GM12873 (cell line): ENCODE results near the gene SHKBP1.

Source experiments
- TF ChIP-seq, protein P1 (sequence below): IDR thresholded peaks from 2 replicates; pipeline ENCODE4 v1.5.1; 2012; ENCODE audit warnings: low read depth, mild to moderate bottlenecking, moderate library complexity, low read length, control low read depth; ENCODE audit not compliant: insufficient read depth; ENCODE audit errors: missing control alignments

Gene SHKBP1

DNA sequence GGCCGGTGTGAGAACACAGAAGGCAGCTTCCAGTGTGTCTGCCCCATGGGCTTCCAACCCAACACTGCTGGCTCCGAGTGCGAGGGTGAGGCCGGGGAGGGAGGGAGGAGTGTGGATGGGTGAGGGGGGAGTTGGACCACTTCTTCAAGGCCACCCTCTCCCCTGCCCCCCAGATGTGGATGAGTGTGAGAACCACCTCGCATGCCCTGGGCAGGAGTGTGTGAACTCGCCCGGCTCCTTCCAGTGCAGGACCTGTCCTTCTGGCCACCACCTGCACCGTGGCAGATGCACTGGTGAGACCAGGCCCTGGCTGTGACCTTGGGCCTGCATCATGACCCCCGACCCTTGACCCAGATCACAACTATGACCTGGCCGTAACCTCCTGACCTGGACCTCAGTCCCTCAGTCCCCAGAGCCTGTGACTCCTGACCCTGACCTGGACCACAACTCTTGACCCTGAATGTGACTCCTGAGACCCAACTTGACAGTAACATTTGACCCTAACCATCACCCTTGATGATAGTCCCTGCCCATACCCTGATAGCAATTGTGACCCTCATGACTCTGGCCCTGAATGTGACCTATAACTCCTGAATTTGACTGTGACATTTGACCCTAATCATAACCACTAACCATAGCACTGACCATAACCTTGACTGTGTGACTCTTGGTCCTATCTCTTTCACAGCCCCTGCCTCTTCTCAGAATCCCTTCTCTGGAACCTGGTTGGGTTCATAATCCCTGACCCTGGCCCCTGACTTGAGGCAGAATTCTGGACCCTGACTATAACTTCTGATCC is 35.4 kb downstream of the SHKBP1 start:
- TF ChIP-seq, protein P1, sequence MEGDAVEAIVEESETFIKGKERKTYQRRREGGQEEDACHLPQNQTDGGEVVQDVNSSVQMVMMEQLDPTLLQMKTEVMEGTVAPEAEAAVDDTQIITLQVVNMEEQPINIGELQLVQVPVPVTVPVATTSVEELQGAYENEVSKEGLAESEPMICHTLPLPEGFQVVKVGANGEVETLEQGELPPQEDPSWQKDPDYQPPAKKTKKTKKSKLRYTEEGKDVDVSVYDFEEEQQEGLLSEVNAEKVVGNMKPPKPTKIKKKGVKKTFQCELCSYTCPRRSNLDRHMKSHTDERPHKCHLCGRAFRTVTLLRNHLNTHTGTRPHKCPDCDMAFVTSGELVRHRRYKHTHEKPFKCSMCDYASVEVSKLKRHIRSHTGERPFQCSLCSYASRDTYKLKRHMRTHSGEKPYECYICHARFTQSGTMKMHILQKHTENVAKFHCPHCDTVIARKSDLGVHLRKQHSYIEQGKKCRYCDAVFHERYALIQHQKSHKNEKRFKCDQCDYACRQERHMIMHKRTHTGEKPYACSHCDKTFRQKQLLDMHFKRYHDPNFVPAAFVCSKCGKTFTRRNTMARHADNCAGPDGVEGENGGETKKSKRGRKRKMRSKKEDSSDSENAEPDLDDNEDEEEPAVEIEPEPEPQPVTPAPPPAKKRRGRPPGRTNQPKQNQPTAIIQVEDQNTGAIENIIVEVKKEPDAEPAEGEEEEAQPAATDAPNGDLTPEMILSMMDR = no peak

DNA sequence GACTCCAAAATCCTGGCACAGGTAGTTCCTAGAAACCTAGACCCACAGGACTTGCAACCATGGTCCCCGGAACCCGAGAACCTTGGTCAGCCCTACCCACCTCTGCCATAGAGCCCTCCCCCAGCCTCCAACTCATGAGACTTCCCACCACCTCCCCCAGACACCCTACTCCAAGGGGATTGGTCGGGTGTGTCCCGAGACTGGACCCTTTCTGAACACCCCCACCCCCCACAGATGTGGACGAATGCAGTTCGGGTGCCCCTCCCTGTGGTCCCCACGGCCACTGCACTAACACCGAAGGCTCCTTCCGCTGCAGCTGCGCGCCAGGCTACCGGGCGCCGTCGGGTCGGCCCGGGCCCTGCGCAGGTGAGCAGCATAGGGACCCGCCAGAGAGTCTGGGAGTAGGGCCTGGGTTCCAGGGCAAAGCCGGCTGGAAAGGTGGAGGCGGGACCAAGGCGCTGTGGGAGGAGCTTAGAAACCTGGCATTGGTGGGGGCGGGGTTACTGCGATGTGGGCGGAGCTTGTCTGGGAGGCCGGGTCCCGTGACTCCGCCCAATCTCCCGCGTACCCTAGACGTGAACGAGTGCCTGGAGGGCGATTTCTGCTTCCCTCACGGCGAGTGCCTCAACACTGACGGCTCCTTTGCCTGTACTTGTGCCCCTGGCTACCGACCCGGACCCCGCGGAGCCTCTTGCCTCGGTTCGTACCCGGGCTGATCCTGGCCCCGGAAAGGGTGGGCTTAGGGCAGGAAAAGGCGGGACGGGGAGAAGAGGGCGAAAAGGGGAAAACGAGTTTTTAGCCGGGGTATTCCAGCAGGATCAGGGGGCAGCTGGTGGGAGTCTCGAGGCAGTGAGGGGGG is 36.4 kb downstream of the SHKBP1 start:
- TF ChIP-seq, protein P1 = no peak

DNA sequence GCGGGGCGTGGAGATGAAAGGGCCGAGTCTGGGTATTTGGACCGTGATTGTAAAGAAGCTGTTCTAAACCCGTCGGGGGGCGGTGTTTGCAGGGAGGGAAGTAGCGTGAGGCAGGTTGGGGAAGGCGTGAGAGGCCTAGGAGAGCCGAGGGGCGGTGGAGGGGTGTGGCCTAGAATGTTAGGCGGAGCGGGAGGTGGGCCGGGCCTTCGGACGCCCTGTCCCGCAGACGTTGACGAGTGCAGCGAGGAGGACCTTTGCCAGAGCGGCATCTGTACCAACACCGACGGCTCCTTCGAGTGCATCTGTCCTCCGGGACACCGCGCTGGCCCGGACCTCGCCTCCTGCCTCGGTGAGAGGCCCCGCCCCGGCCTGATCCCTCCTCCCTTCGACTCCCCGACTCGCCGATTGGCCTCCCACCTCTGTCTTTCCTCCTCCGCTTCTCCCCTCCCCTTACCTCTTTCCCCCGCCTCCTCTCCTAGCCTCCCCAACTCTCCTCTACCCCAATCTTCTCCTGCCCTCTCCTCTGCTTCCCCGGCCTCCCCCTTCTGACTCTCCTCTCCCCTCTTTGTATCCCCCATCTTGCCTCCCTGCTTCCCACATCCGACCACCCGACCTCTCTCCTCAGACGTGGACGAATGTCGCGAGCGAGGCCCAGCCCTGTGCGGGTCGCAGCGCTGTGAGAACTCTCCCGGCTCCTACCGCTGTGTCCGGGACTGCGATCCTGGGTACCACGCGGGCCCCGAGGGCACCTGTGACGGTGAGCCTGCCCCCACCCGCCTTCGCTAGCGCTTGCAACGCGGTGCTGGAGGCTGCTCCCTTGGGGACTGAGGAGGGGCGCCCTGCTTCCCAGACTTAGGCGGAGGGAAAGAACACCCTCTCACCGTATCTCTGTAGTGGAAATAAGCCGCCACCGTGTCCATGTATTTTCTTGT is 37.3 kb downstream of the SHKBP1 start:
- TF ChIP-seq, protein P1 = no peak

DNA sequence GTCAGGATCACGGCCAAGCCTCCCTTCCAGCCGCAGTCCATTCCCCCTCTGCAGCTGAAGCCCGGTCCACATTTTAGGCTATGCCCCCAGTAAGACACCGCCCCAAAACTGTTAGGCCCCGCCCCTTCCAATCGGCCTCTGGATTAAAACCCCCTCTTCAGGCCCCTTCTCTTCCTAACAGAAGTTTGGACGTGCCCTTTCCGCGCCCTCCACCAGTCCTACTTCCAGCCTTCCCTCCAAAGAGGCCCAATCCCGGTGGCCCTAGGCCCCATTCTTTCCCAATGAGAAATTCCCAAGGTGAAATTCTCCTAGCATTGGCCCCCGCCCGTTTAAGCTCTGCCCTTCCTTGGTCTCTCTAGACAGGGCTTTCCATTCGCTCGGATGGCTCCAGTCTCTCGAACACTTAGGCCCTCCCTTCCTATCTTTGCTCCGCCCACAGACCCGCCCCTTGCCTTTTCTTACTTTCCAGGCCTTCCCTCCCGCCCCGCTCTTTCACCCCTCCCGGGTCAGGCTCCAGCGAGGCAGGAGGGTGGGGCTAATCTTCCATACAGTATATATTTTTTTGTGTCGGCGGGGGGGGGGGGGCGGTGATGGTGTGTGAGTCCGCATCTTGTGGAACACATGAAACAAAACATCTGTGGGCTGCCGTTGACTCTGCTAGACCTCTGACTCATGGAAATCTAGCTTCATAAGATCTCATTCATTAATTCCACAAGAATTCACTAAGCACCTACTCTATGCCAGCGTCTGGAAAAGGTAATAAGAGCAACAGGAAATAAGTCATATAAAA is 38.1 kb downstream of the SHKBP1 start:
- TF ChIP-seq, protein P1 = no peak

DNA sequence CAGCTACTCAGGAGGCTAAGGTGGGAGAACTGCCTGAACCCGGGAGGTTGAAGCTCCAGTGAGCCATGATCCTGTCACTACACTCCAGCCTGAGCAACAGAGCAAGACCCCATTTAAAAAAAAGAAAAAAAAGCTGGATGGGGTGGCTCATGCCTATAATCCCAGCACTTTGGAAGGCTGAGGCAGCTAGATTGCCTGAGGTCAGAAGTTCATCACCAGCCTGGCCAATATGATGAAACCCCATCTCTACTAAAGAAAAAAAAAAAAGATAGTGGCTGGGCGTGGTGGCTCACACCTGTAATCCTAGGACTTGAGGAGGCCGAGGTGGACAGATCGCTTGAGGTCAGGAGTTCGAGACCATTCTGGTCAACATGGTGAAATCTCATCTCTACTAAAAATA is 39.5 kb downstream of the SHKBP1 start:
- TF ChIP-seq, protein P1 = no peak

DNA sequence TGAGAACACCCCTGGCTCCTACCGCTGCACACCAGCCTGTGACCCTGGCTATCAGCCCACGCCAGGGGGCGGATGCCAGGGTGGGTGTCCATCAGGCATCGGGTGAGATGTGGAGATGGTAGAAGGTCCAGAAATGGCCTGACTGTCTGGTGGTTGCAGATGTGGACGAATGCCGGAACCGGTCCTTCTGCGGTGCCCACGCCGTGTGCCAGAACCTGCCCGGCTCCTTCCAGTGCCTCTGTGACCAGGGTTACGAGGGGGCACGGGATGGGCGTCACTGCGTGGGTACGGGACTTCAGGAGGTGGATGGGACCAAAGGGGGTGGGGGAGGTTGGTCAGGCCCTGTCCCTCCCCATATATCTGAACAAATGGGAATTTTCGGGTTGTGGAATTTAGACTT is 40.3 kb downstream of the SHKBP1 start:
- TF ChIP-seq, protein P1 = no peak
